ENCODE results near the gene TKT.

GRCh38 chr3:53223025-53223424 is 32.8 kb downstream of the TKT start:
- TF ChIP-seq CTCF (conservative IDR thresholded peaks at IDR 0.05; ENCODE audit: low read depth, low read length): no peak
- no peak for TF ChIP-seq EZH2 (IDR thresholded peaks at IDR 0.05; ENCODE audit: borderline replicate concordance, low read depth, low read length, poor library complexity, severe bottlenecking)

Measured in A673 (cell line).